AG08396 (cell line): Measurements from ENCODE around the gene SEC22C.

Experiments used
- DNase-seq: peaks from one replicate; pipeline ENCODE4 v3.0.0; 2012; ENCODE audit warnings: low spot score, mixed read lengths

The SEC22C gene

DNA sequence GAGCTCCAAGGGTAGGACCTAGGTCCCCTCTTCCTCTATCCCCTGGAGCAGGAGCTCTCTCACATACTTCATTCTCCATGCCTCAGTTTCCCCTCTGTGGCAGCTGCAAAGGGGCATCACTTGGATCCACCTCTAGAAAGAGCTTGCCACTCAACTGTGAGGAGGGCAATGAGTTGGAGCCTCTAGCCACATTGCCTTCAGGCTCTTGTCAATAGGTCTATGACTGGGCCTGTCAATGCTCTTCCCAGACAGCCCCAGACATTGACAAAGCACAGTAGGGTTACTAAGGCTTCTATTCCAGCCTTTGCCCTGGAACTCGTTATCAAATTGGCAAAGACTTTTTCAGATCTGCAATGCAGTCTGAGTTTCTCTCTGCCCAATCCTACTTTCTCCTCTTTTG is 83.7 kb downstream of the SEC22C start:
- DNase-seq = no peak
